ENCODE measurements around the gene SPTLC3. TPM values are rescaled to one million over a fixed set of nuclear protein-coding genes. Genes with fewer than 3 reads are reported as not detected.
A peak's percentile ranks its signal among the peaks of the same experiment; 100 is the strongest.

SPTLC3 gene
- total and polyA plus RNA-seq, 2 of the 13 experiments (the other 11 are each of a cell fraction or from before 2014, with no cell fraction given) = 20.5 to 95.6 TPM

GRCh38 chr20:13009682-13010406 lies 1.1 kb downstream of the SPTLC3 start (continued):
- TF ChIP-seq, protein P1, sequence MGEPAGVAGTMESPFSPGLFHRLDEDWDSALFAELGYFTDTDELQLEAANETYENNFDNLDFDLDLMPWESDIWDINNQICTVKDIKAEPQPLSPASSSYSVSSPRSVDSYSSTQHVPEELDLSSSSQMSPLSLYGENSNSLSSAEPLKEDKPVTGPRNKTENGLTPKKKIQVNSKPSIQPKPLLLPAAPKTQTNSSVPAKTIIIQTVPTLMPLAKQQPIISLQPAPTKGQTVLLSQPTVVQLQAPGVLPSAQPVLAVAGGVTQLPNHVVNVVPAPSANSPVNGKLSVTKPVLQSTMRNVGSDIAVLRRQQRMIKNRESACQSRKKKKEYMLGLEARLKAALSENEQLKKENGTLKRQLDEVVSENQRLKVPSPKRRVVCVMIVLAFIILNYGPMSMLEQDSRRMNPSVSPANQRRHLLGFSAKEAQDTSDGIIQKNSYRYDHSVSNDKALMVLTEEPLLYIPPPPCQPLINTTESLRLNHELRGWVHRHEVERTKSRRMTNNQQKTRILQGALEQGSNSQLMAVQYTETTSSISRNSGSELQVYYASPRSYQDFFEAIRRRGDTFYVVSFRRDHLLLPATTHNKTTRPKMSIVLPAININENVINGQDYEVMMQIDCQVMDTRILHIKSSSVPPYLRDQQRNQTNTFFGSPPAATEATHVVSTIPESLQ (CRISPR knock-in tag; conservative IDR thresholded peaks at IDR 0.05) = no peak
- TF ChIP-seq ZBTB49 (CRISPR knock-in tag; IDR thresholded peaks at IDR 0.05; ENCODE audit: borderline replicate concordance) = no peak
- no peak for TF ChIP-seq ZNF615 (CRISPR knock-in tag; IDR thresholded peaks at IDR 0.05; ENCODE audit: borderline replicate concordance)
- TF ChIP-seq TRAFD1 (CRISPR knock-in tag; IDR thresholded peaks at IDR 0.05; ENCODE audit: borderline replicate concordance) = no peak; the same call in 1 of the 2 replicates
- no peak for TF ChIP-seq KDM5A (IDR thresholded peaks at IDR 0.05; ENCODE audit: borderline replicate concordance, low read length)
- TF ChIP-seq ZSCAN22 (CRISPR knock-in tag; IDR thresholded peaks at IDR 0.05) = no peak
- TF ChIP-seq ATF7-NPFF (CRISPR knock-in tag; IDR thresholded peaks at IDR 0.05; ENCODE audit: low read depth) = no peak
- no peak for TF ChIP-seq AGO2 (optimal IDR thresholded peaks at IDR 0.05; ENCODE audit: low read depth, low read length)
- TF ChIP-seq FOSL1 (CRISPR knock-in tag; IDR thresholded peaks at IDR 0.05; ENCODE audit: borderline replicate concordance) = no peak
- TF ChIP-seq ZNF446 (CRISPR knock-in tag; IDR thresholded peaks at IDR 0.05) = peak; percentile 51; the same call in 1 of the 2 replicates
- TF ChIP-seq KLF12 (CRISPR knock-in tag; IDR thresholded peaks at IDR 0.05; ENCODE audit: borderline replicate concordance) = peak; percentile 21; the same call in 1 of the 2 replicates
- no peak for TF ChIP-seq ZFP36L1 (CRISPR knock-in tag; IDR thresholded peaks at IDR 0.05)
- TF ChIP-seq, protein P2, sequence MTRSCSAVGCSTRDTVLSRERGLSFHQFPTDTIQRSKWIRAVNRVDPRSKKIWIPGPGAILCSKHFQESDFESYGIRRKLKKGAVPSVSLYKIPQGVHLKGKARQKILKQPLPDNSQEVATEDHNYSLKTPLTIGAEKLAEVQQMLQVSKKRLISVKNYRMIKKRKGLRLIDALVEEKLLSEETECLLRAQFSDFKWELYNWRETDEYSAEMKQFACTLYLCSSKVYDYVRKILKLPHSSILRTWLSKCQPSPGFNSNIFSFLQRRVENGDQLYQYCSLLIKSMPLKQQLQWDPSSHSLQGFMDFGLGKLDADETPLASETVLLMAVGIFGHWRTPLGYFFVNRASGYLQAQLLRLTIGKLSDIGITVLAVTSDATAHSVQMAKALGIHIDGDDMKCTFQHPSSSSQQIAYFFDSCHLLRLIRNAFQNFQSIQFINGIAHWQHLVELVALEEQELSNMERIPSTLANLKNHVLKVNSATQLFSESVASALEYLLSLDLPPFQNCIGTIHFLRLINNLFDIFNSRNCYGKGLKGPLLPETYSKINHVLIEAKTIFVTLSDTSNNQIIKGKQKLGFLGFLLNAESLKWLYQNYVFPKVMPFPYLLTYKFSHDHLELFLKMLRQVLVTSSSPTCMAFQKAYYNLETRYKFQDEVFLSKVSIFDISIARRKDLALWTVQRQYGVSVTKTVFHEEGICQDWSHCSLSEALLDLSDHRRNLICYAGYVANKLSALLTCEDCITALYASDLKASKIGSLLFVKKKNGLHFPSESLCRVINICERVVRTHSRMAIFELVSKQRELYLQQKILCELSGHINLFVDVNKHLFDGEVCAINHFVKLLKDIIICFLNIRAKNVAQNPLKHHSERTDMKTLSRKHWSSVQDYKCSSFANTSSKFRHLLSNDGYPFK (CRISPR knock-in tag; IDR thresholded peaks at IDR 0.05; ENCODE audit: borderline replicate concordance) = no peak
- TF ChIP-seq MTF2 (CRISPR knock-in tag; IDR thresholded peaks at IDR 0.05; ENCODE audit: borderline replicate concordance) = no peak
- no peak for TF ChIP-seq SOX5 (CRISPR knock-in tag; IDR thresholded peaks at IDR 0.05; ENCODE audit: borderline replicate concordance)
- no peak for TF ChIP-seq ZKSCAN1 (IDR thresholded peaks at IDR 0.05; ENCODE audit: low read length)
- TF ChIP-seq, protein P3, sequence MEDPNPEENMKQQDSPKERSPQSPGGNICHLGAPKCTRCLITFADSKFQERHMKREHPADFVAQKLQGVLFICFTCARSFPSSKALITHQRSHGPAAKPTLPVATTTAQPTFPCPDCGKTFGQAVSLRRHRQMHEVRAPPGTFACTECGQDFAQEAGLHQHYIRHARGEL (CRISPR knock-in tag; IDR thresholded peaks at IDR 0.05) = no peak
- no peak for TF ChIP-seq FOXC1 (CRISPR knock-in tag; IDR thresholded peaks at IDR 0.05; ENCODE audit: borderline replicate concordance)
